GM19395 (cell line): ENCODE measurements around the gene ATPAF1.

Source experiments
- ATAC-seq: cut with Tn5 transposase; IDR thresholded peaks from one replicate; pipeline ENCODE4 v1.9.1; 2021; ENCODE audit warnings: mild to moderate bottlenecking, moderate library complexity; ENCODE audit not compliant: unreplicated experiment

The ATPAF1 gene

GRCh38 chr1:46617108-46617800, 50.9 kb downstream of the ATPAF1 start:
- no peak for ATAC-seq

GRCh38 chr1:46616277-46617107, 51.7 kb downstream of the ATPAF1 start, which contains the start of gene MOB3C:
MOB3C (minus strand) TSS chr1:46616811; CDS start chr1:46613321, 3,490 bp downstream.
- ATAC-seq = peak; percentile 59

- no peak for ATAC-seq
Observed at GRCh38 chr1:46615735-46616134, 52.4 kb downstream of the ATPAF1 start.

GRCh38 chr1:46615088-46615487, 53.1 kb downstream of the ATPAF1 start:
- no peak for ATAC-seq

- no peak for ATAC-seq
Observed at GRCh38 chr1:46614604-46614984, 53.6 kb downstream of the ATPAF1 start.

GRCh38 chr1:46613661-46614603, 54.2 kb downstream of the ATPAF1 start:
- peak; percentile 64 for ATAC-seq

- ATAC-seq = no peak
Observed at GRCh38 chr1:46612937-46613660, 55.1 kb downstream of the ATPAF1 start.

- no peak for ATAC-seq
Observed at GRCh38 chr1:46611691-46612221, 56.4 kb downstream of the ATPAF1 start.

GRCh38 chr1:46607345-46608130, 60.6 kb downstream of the ATPAF1 start:
- ATAC-seq = no peak

- no peak for ATAC-seq
Observed at GRCh38 chr1:46606255-46606965, 61.8 kb downstream of the ATPAF1 start.

GRCh38 chr1:46605232-46605631, 62.9 kb downstream of the ATPAF1 start:
- ATAC-seq = no peak

- peak; percentile 95 for ATAC-seq
Observed at GRCh38 chr1:46603858-46604549, 64.2 kb downstream of the ATPAF1 start, which contains the start of gene MKNK1. MKNK1 (minus strand) TSS chr1:46604268; CDS start chr1:46583327, 20,941 bp downstream.

GRCh38 chr1:46603481-46603857, 64.7 kb downstream of the ATPAF1 start:
- ATAC-seq = peak; percentile 9

- no peak for ATAC-seq
Observed at GRCh38 chr1:46601257-46602007, 66.7 kb downstream of the ATPAF1 start.

GRCh38 chr1:46599059-46599970, 68.8 kb downstream of the ATPAF1 start:
- no peak for ATAC-seq

GRCh38 chr1:46596846-46597245, 71.3 kb downstream of the ATPAF1 start:
- no peak for ATAC-seq
